GM21381 (cell line): ENCODE data around the gene ZNF665.
"Not testable (repeated sequence)": the region's sequence is repeated elsewhere in the genome, so short reads cannot be mapped to it uniquely, and the experiment has no call there.

Experiments used
- ATAC-seq: cut with Tn5 transposase; IDR thresholded peaks from one replicate; pipeline ENCODE4 v1.9.1; 2021; ENCODE audit warnings: mild to moderate bottlenecking, moderate library complexity; ENCODE audit not compliant: unreplicated experiment

Gene ZNF665

DNA sequence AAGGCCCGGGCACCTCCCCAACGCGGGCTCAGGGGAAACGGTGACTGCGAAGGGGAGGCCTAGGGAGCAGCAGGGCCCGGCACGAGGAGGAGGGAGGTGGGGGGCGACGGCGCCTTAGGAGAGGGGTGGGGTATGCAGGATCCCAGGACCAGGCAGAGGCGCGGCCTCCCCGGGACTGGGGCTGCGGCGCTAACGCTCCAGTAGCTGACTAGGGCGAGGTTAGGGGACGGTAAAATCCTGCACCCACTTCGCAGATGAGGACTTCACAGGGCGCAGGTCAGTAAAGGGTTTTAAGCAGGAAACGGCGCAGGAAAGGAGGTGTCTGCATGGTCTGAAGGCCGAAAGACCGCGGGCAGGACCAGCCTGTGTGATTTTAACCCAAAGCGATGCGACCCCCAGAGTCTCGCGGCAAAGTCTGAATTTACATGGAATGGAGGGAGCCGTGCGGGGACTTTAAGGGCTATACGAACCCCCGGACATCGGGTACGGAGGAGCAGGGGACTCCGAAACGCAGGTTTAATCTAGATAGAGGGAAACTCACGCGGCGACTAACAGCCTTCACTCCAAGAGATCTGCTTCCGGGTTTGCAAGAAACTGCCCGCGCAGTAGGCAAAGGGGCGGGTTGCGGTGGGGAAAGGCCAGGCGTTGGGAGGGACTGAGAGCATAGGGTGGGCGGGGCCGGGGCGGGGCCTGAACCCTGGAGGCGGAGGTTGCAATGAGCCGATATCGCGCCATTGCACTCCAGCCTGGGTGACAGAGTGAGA lies at the start of gene ZNF665:
TSS of gene ZNF665 (minus strand) at position 588 of the 764 bp plus-strand sequence. CDS start 10,460 bp downstream, outside the sequence.
- no peak for ATAC-seq

DNA sequence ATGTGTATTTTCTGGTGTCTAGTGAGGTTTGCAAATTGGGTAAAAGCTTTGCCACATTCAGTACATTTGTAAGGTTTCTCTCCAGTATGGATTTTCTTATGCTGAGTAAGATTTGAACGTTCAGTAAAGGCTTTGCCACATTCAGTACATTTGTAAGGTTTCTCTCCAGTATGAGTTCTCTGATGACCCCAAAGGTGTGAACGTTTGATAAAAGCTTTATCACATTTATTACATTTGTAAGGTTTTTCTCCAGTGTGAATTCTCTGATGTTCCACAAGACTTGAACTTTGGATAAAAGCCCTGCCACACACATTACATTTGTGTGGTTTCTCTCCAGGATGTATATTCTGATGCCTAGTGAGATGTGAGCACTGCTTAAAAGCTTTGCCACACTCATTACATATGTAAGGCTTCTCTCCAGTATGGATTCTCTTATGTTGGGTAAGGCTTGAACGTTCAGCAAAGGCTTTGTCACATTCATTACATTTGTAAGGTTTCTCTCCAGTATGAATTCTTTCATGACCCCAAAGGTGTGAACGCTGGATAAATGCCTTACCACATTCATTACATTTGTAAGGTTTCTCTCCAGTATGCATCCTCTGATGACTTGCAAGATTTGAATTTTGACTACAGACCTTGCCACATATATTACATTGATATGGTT lies 44.1 kb upstream of the ZNF665 start:
- ATAC-seq, result no peak

DNA sequence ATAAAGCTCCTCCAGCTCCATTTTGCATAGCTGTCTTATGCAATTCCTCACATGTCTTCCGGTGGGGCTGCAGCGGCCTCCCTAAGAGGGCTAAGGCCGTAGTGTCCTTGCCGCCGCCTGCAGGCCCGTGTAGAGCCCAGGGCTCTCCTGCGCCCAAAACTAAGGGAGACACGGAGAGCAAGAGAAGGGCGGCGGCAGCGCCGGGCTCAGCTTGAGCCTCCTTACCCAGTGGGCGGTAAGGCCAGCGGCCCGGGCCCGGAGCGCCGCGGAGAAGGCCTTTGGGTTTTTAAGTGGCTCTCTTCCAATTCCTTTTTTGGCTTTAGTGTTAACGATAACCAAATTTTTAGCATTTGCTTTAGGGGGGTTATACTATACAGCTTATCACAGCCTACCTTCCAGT lies 31.4 kb upstream of the ZNF665 start:
- no peak for ATAC-seq

DNA sequence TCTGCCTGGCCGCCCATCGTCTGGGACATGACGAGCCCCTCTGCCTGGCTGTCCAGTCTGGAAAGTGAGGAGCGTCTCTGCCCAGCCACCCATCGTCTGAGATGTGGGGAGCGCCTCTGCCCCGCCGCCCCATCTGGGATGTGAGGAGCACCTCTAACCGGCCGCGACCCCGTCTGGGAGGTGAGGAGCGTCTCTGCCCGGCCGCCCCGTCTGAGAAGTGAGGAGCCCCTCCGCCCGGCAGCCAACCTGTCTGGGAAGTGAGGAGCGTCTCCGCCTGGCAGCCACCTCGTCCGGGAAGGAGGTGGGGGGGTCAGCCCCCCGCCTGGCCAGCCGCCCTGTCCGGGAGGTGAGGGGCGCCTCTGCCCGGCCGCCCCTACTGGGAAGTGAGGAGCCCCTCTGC lies 29.6 kb upstream of the ZNF665 start:
- not testable (repeated sequence) for ATAC-seq

DNA sequence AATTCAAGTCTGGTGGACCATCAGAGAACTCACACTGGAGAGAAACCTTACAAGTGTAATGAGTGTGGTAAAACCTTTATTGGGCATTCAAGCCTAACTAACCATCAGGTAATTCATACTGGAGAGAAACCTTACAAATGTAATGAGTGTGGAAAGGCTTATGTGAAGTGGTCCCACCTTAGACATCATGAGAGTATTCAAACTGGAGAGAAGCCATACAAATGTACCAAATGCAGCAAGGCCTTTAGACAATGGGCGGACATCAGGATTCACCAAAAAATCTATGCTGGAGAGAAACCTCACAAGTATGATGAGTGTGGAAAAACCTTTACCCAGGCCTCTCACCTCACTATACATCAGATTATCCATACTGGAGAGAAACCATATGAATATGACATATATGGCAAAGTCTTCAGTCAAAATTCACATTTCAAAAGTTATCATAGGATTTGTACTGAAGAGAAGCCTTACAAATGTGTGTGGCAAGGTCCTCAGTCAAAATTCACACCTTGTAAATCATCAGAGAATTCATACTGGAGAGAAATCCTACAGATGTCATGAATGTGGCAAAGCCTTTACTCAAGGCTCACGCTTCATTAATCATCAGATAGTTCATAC lies 19.7 kb upstream of the ZNF665 start:
- no peak for ATAC-seq

DNA sequence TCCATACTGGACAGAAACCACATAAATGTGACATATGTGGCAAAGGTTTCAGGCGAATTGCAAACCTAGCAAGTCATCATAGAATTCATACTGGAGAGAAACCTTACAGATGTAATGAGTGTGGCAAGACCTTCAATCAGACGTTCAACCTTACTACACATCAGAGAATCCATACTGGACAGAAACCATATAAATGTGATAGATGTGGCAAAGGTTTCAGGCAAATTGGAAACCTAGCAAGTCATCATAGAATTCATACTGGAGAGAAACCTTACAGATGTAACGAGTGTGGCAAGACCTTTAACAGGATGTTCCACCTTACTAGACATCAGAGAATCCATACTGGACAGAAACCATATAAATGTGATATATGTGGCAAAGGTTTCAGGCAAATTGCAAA lies 18.4 kb upstream of the ZNF665 start:
- not testable (repeated sequence) for ATAC-seq

DNA sequence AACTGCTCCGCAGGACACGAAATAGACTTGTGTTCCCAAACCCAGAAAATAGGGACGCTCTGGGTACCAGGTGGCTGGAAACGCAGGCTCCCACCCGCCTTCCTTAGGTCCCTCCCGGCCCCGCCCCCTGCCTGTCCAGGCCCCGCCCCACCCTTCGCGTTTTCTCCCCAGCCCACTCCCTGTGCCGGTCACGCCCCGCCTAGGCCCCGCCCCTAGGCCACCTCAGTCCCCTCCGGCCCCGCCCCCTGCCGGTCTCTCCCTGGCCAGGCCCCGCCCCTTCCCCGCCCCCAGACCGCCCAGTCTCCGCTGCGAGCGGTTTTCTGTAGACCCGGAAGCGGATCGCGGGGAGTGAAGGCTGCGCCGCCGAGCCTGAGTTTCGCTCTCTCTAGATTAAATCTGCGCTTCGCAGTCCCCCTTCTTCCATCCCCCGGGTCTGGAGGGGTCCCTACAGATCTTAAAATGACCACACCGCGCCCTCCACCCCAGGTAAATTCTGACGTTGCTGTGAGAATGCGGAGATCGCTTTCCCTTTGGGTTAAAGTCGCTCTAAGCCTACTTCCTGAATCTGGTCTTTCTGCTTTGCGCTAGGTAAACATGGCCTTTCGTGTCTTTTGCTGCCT lies 3.7 kb upstream of the ZNF665 start:
- no peak for ATAC-seq

DNA sequence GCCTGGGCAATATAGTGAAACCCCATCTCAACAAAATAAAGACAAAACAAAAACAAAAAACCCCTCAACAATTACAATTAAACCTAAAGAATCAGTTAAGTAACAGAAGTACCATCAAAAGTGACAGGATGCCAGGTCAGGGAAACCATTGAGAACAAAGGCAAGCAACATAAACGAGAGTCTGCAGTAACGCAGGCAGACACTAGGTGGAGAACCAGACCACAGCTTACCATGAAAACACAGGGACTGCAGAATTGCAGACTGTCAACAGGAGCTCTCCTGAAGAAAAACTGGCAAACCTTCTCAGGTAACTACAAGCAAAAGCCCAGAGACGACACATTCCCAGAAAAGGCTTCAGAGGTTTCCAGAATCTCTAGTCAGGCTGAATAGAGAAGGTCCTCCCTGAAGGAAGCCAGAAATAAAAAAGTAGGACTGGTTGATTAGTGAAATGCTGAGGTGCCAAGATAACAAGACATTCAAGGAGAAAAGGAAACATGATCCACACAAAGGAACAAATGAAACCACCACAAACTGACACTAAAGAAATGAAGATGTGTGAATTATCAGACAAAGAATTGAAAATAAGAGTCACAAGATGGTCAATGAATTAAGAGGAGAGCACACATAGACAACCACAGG lies 2.2 kb upstream of the ZNF665 start:
- ATAC-seq, result no peak

DNA sequence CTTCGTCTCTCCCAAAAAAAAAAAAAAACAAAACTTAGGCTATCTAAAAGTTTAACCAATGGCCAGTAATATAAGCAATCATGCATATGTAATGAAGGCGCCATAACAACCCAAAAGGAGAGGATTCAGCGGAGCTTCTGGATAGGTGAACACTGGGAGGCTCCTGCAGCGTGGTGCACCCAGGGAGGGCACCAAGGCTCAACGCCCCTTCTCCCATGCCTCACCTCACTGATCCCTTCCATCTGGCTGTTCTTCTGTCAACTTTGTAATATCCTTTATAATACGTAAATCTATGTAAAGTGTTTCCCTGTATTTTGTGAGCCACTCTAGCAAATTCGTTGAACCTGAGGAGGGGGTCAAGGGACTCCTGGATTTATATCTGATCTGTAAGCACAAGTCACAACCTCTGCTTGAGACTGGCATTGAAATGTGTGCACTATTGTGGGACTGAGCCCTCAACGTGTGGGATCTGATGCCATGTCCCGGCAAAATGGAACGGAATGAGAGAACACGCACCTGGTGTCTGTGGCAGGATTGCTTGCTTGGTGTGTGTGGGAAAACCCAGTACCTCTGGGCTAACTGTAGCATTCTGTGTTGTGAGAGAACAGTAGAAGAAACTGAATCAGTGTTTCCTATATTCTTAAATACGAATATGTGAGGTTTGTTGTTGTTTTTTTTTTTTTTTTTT lies 521 bp upstream of the ZNF665 start:
- no peak for ATAC-seq

DNA sequence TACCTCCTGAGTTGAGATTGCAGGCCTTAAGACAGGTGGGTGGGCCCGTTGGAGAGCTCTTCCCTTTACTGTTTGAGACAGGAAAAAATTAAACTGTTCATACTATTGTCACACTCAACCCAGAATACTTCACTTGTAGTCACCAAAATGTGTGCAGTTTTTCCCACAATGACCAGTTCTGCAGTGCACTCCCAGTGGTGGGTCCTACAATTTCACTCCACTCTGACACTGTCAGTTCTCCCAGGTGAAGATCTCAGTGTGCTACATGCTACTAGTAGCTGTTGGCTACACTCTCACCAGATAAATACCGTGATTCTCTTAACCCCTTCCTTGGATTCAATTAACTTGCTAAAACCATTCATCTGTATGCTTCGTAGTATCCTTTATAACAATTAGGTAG lies 2.9 kb downstream of the ZNF665 start:
- ATAC-seq, result no peak

DNA sequence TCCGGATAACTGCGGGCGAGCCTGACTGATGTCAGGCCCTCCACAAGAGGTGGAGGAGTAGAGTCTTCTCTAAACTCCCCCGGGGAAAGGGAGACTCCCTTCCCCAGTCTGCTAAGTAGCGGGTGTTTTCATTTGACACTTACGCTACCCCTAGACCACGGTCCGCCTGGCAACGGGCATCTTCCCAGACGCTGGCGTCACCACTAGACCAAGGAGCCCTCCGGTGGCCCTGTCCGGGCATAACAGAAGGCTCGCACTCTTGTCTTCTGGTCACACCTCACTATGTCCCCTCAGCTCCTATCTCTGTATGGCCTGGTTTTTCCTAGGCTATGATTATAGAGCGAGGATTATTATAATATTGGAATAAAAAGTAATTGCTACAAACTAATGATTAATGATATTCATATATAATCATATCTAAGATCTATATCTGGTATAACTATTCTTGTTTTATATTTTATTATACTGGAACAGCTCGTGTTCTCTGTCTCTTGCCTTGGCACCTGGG lies 3.4 kb downstream of the ZNF665 start:
- not testable (repeated sequence) for ATAC-seq

DNA sequence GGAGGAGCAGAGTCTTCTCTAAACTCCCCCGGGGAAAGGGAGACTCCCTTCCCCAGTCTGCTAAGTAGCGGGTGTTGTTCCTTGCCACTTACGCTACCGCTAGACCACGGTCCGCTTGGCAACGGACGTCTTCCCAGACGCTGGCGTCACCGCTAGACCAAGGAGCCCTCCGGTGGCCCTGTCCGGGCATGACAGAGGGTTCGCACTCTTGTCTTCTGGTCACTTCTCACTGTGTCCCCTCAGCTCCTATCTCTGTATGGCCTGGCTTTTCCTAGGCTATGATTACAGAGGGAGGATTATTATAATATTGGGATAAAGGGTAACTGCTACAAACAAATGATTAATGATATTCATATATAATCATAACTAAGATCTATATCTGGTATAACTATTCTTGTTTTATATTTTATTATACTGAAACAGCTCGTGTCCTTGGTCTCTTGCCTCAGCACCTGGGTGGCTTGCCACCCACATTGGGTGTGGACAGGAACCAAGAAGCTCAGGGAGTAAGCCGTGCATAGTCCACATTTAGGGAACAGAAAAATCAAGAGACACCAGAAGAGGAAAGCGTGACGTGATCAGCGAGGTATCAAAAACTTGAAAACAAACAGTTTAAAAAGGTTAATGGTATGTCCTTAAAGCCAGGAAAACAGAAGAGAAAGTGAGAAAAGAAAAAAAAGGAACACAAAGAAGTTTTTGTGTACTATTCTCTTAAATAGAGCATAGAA lies 7.8 kb downstream of the ZNF665 start:
- not testable (repeated sequence) for ATAC-seq

DNA sequence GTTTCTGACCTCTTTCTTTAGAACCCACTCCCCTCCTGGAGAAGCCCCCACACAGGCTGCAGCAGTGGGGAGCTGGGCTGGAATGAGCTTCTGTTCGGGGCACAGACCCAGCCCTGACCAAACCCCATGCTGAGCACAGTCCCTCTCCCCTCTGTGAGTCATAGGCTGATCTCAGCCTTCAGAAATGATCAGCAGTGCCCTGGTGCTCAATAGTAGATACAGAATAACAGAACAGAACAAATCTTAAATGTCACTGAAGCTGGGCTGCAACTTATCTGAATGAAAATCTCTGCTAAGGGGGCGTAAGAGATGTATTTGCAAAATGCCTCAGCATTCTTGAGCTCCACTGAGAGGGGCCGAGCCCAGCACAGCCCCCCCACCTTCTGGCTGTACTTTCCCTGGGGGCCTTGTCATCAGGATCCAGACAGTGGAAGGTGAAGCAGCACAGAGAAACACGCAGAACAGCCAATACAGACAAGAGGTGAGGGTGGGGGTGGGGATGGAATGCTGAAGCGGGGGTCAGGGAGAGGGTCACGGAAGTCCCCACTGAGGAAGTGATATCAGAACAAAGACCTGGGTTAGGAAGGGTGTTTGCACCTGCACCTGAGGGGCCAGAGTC lies 9.9 kb downstream of the ZNF665 start:
- no peak for ATAC-seq

DNA sequence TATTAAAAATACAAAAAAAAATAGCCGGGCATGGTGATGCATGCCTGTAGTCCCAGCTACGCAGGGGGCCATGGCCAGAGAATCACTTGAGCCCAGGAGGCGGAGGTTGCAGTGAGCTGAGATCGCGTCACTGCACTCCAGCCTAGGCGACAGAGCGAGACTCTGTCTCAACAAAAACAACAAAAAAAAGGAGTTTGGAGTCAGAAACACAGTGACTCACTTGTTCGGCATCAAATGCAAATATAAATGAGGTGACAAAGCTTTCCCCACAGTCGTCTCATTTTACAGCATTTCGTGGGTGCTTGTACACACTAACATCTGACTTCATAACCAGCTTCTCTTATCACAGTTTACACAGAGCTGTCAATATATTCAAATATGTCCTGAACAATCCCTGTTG lies 11.0 kb downstream of the ZNF665 start:
- ATAC-seq, result no peak

DNA sequence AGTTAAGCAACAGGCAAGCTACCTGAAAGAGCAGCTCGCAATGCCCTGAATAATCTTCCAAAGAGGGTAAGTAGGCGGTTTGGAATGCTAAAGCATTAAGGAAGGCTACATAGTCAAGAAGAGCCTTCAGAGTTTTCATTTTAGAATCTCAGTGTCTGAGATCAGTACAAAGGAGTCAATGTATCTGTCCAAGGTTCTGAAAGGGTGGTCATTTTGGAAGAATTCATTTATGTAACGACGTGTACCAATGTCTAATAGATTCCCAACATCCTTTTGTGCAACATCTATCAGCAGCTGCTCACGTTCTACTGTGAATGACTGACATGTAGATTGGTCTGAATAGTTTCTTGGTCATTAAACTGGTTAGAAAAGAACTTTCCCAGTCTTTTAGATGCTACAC lies 15.2 kb downstream of the ZNF665 start:
- no peak for ATAC-seq

DNA sequence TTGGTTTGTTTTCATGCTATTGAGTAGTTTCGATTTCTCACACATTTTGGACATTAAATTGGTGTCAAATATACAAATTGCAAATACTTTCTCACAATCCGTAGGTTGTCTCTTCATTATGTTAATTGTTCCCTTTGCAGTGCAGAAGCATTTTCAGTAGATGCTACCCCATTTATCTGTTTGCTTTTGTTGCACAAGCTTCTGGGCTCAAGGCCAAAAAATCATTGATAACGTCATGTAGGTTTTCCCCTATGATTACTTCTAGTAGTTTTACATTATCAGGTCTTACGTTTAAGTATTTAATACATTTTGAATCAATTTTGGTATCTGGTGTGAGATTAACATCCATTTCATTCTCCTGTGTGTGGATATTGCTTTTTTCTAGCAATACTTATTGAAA lies 20.3 kb downstream of the ZNF665 start:
- no peak for ATAC-seq

DNA sequence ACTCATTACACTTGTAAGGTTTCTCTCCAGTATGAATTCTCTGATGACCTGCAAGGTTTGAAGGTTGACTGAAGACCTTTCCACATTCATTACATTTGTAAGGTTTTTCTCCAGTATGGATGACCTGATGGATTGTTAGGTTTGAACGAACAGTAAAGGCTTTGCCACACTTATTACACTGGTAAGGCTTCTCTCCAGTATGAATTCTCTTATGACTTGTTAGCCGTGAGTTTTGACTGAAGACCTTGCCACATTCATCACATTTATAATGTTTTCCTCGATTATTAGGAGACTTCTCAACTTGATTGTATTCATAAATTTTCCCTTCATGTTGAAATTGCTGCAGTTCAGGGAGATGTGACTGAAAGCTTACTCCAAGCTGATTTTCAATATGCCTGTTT lies 27.5 kb downstream of the ZNF665 start:
- no peak for ATAC-seq

DNA sequence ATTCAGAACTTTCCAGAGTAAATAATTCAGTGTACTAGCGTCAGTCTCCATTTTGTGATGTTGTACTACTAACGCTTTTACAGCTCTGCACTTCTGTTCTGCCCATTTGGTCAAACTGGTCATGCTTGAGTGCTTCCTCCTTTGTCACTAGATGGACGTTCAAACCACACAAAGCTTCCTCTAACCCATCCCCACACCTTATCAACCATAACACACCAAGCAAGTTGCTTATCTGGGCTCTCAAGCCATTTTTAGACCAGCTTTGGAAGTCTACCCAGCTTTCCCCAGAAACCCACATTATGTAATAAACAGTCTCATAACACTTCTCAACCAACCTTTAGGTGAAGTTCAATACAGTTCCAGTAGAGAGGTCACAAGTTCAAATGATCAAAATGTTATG lies 32.0 kb downstream of the ZNF665 start:
- no peak for ATAC-seq

DNA sequence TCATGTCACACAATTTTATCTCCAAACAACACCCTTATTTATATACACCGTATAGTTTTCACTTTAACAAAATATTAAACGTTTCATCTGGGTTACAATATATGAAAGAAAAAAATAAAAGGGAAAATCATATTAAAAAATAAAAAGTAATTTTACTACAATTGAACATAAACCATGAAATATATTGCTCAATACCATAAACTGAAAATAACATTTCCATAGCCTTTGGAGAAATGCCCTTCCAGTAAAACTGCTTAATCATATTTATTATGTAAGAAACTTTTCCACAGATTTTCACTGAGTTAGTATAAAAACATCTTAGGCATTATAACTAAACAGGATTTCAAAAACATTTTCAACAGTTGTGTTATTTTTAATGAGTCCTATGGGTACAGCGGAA lies 32.8 kb downstream of the ZNF665 start:
- no peak for ATAC-seq
